GM19463 (cell line): ENCODE measurements around the gene CLEC2L.

ENCODE experiments used
- ATAC-seq: cut with Tn5 transposase; IDR thresholded peaks from one replicate; pipeline ENCODE4 v1.9.1; 2021; ENCODE audit warnings: mild to moderate bottlenecking, moderate library complexity; ENCODE audit not compliant: unreplicated experiment

CLEC2L gene

DNA sequence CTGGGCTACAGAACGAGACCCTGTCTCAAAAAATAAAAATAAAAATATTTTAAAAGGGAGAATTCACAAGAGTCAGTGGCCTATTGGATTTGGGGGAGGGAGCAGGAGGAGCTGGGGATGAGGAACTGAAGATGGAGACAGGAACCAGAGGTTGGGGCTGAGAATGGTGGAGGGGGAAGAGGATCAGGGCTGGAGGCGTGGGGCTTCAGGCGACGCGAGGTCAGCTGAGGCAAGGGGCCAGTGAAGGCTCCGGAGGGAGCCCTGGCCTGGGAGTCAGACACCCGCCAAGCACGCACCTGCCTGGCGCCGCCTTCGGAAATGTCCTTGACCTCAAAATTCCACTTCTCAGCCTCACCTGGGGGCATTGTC lies 671 bp upstream of the CLEC2L start:
- no peak for ATAC-seq

DNA sequence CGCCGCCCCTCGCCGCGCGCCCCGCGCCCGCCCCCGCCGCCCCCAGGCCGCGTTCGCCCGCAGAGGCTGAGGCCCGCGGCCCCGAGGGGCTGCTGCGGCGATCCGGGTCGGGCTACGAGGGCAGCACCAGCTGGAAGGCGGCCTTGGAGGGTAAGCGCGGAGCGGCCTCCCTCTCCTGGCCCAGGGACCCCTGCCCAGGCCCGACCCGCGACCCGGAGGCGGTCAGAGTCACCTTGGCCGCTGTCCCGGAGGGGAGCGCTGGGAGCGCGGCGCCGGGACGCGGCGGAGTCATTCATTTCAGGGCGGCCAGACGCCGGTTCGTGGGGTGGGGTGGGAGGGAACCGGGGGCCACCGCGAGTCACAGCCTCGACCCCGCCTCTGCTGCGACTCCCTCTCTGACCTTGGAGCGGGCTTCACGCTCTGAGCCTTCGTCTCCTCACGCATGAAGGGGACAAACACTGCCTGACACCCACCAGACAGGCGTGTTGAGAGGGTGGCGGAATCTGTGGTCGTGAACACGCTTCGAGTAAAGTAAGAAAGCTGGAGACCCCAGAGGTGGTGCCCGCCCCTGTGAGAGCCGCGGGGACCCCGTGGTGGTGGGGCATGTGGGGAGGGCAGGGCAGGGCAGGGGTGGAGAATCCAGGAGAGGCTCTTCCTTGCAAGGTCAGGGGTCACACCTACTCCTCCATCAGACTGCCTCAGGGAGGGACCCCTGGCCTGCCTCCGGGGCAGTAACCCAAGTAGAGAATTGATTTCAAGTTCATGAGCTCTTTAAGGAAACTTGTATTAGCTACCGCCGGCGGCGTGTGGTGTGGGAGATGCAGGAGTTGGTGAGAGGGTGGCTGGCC lies 707 bp downstream of the CLEC2L start:
- ATAC-seq = no peak

DNA sequence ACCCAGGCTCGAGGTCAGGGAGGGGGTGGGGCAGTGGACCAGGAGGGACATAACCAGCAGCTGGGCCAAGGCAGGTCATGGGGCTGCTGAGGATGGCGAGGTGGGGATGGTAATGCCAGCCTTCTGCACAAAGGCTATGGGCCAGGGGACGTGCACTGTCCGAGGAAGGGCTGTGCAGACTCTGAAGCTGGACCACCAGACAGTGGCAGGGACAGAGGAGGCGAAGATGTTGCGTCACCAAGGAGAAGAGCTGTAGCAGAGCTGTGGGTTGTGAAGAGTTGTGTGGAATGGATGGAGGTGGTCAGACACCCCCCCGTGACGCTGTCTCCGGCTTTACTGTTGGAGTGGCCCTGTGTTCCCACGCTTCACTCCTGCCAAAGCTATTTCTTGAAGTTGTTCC lies 1.8 kb downstream of the CLEC2L start:
- ATAC-seq = no peak

DNA sequence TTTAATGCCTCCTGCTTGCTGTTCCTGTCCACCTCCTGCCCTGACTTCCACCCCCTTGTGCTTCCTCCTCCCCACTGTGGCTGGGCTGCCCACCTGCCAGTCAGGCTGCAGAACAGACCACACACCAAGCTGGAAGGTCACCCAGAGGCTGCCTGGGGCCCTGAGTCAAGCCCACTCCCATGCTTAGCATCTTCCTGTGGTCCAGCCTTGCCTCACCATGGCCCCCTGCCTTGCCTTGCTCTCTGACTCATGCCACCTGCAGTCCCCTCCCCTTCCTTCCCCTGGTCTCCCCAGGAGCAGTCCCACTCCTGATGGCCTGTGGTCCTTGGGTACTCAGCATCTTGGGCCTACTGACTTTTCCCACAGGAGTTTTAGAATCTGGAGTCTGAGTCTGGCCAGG lies 2.3 kb downstream of the CLEC2L start:
- no peak for ATAC-seq

DNA sequence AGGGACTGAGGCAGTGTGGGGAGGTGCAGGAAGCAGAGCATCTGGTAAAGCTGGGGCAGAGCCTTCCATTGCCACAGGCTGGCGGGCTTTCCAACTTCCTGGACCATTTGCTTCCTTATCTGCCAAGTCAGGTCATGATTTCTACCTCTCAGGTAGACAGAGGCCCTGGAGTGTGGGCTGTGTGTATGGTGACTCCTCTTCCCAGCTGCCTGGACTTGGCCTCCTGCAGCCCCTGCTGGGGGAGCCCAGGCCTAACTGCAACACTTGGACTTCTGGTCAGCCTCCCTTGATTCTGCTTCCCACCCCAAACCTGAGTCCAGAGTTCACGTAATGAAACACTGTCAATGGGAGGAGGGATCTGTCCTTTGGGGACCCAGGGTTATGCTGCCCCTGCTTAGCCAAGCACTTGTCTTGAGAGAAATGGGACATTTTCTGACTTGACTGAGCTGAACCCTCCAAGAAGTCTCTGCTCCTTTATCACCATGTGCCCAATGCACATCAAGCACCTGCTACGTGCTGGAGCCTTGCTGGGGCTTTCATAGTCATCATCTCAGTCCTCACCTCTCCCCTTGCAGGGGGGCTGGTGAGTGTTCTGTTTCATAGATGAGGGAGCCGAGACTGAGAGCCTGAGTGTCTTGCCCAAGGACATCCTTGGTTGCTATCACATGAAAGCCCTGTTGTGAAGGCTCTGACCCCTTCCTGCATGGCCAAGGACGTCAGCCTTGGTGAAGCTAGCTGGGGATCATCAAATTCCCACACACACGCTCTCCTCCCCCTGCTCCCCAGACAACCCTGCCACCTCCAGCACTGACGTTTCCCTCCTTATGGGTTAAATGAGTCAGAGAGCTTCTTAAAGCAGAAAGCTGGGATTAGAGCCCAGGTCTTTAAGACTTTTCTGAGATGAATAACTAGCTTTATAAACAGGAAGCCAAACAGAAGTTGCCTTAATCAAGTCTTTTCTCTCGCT lies 3.4 kb downstream of the CLEC2L start:
- no peak for ATAC-seq

DNA sequence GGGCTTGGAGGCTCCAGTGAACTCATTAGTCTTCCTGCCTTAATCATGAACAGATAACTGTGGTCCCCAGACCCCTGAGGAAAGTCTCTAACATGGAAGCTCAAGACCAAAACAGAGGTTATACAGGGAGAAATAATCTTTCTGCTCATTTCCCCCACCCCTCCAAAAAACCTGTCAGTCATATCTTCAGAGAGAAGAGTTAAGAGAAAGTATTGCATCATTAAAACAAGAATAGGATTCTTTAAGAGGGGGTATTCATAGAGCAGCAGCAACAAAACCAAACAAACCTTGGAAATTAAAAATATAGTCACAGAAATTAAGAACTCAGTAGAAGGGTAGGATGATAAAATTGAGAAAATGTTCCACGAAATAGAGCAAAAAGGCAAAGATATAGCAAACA lies 7.6 kb downstream of the CLEC2L start:
- no peak for ATAC-seq

DNA sequence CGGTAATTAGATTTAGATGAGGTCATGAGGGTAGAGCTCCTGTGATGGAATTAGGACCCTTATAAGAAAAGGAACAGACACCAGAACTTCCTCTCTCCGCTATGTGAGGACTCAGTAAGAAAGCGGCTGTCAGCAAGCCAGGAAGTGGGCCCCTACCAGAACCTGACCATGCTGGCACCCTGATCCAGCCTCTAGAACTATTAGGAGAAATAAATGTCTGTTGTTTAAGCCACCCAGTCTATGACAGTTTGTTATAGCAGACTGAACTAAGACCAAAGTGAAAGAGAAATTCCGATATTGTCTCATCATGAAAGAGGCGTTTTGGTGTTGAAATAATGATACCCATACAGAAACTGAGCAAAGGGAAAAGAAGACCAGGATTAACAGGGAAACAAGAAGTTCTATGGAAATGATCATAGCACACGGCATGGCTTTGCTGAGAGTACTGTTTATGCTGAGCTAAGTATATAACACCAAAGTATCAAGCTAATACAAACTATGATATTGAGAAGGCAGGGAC lies 9.2 kb downstream of the CLEC2L start:
- ATAC-seq = no peak

DNA sequence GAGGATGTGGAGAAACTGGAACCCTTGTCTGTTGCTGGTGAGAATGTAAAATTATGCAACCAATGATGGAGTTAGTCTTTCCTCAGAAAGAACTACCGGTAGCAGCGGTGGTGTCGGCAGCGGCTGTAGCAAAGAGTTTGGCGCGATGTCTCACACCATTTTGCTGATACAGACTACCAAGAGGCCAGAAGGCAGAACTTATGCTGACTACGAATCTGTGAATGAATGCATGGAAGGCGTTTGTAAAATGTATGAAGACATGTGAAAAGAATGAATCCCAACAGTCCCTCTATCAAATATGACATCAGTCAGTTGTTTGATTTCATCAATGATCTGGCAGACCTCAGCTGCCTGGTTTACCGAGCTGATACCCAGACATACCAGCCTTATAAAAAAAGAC lies 10.6 kb downstream of the CLEC2L start:
- ATAC-seq = no peak

DNA sequence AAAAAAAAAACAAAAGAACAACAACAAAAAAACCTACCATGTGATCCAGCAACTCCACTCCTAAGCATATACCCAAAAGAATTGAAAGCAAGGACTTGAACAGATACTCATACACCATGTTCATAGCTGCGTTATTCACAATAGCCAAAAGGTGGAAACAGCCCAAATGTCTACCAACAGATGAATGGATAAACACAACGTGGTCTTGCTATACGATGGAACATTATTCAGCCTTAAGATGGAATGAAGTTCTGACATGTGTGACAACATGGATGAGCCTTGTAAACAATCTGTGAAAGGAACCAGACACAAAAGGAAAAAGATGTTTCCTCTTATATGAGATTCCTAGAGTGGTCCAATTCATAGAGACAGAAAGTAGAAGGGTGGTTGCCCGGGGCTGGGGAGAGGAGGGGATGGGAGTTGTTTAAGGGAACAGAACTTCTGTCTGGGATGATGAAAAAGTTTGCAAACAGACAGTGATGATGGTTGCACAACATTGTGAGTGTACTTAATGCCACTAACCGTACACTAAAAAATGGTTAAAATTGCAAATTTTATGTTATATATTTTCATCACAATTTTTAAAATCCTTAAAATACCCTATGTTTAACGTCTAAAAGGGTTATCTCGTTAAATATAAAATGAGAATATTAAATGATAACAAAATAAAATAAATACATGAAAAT lies 11.6 kb downstream of the CLEC2L start:
- no peak for ATAC-seq

DNA sequence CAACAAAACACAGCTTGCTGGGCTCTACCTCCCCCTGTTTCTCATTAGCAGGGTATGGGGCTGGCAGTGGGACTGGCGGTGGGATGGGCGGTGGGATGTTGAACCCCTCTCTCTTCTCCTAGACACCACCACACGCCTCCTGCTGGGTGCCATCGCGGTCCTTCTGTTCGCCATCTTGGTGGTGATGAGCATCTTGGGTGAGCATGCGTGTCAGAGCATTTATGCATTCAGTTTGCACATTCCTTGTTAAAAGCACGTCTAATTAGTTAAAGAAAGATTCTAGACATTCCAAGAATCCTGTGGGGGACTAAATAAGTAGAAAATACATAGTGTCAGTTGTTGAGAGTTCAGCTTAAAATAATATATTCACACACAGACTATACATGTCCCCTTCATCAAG lies 12.7 kb downstream of the CLEC2L start:
- ATAC-seq = no peak

DNA sequence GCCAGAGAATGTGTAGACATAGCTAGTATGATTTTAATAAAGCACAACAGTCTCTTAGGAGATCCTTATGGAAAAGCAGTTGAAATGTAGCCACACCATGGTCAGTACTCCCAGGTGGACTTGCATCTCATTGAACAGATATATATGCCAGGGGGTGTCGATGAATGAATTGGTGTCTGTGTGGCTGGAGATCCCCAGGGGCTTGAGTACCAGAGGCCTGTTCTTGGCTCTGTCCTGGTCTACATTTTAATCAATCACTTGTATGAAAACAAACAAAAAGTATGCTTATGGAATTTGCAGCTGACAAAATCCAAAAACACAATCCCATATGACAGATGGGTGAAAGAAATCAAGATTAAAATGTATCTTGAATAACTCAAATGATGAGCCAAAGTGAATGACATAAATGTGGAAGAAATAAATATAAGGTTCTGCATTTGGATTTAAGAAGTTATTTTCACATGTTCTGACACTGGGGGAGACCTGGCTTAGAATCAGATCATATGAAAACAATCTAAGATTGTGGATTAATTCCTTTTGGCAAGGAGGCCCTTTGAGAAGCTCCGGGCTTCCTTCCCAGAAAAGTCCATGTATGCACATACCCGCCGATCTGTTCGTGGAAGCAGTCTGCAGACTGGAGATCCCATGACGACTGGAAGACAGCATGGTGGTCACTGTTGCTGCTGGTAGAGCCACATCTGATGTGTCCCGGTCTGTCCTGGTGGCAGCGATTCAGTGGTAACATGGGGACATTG lies 15.6 kb downstream of the CLEC2L start:
- ATAC-seq = no peak

DNA sequence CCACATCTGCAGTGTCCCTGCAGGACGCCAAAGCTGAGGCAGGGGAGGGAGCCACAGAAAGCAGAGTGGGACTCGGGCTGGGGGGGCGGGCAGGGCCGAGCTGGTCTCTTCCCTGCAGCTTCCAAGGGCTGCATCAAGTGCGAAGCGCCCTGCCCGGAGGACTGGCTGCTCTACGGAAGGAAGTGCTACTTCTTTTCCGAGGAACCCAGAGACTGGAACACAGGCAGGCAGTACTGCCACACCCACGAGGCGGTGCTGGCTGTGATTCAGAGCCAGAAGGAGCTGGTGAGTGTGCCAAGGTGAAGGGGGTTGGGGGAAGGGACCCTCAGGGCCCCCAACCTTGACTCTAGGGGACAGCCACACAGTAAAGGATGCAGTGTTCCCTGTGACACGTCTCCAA lies 16.7 kb downstream of the CLEC2L start:
- ATAC-seq = no peak

DNA sequence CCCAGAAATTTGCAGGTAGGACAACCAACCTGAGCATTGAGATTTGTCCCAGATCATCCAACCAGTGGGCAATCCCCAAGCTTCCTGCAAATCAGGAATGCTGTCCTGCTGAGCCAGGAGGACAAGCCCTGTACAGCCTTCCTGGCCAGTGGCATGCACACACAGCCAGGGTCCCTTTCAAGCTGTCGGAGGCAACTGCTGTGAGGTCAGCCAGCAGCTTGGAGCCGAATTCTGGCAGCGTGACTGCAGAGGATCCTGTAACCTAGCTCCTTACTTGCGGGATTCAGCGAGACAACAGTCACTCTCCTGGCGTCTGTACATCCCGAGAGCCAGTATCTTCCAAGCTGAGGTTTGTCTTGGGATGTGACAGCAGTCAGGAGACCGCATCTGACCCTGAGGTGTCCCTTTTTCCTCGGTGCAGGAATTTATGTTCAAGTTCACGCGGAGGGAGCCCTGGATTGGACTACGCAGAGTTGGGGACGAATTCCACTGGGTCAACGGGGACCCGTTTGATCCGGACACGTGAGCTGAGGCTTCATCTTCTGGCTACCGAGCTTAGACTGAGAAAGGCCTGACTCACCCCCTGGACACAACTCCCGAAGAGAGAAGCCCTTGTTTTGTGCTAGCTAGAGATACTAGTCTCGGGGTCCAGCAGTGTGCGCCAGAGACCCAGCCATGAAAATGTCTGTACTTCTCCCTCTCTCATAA lies 18.3 kb downstream of the CLEC2L start:
- no peak for ATAC-seq

DNA sequence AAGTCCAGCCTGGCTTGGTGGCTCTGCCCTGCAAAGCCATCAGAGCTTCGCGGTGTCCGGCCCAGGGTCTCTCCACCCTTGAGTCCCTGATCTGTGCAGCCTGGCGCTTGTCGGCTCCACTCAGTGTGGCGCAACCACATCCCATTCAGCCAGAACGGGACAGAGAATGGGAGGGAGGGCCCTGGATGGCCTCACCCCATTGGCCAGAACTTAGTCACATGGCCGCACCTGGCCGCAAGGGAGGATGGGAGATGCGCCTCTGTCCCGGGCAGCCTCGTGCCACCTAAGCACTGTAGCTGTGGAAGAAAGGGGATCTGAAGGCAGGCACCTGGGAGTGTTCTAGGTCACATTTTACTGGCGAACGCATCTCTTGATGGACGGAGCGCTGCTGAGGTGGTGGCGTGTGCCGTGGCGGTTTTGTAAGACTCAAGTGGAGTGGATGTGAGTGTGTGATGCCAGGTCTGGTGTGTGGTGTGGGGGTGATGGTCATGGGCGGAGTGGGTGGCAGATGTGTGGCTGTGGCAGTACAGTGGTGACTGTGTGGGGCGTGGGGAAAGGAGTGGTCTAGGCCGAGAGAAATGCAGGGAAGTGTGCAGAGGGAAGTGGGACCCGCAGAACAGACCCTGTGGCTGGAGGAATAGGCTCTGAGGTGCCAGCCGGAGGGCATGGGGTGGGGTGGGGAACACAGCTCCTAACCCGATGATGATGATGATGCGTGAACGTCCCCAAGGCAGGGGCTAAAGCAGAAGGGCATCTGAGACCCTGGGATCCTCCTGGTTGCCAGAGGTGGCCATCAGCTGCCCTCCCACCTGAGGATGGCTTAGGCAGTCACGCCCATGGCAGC lies 19.0 kb downstream of the CLEC2L start:
- no peak for ATAC-seq

DNA sequence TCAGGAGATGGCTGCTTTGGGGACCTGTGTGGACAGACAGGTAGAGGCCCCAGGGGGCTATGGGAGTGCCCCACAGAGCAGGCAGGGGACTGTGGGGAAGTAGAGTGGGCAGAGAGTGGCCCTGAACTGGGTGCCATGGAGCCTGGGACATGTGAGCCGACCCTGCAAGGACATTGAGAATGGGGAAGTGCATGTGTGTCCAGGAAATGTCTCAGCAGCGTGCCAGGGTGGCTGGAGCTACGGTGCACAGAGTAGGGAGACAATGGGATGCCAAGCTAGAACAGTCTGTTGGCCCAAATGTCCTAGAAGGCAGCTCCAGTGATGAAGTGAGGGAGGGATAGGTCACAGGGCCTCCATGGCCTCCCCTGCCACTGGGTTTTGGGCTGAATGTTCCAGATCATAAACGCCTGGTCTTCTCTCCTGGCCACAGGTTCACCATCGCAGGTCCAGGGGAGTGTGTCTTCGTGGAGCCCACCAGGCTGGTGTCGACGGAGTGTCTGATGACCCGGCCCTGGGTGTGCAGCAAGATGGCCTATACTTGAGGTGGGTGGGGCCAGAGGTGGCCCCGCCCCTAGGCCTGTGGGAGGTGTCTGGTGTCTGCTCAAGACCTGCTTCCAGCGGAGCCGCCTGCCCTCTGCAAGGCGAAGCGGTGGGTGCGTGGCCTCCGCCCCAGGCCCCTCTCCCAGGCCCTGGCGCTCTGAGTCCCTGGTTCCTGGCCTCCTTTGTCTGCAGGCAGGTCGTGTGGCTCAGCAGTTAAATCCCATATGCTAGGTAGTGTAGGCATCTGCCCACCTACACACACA lies 20.5 kb downstream of the CLEC2L start:
- ATAC-seq = no peak

DNA sequence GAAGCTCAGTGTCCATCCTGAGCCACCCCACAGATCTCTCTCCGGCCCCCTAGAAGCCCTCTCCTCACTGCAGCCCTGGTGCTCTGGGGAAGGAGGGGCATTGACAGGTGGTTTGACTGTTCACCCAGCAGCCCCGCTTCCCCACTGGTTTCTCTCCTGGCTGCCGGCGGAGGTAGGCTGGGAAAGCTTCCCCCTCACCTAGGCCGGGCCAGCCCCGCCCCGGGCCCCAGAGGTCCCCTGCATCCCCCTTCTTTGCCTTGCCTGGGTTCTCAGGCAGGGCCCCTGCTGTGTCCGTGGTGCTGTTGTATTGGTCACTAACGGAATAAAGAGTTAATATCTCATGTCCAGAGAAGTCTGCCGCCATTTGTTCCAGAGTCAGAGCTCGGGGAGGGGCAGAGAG lies 21.2 kb downstream of the CLEC2L start:
- ATAC-seq = no peak

DNA sequence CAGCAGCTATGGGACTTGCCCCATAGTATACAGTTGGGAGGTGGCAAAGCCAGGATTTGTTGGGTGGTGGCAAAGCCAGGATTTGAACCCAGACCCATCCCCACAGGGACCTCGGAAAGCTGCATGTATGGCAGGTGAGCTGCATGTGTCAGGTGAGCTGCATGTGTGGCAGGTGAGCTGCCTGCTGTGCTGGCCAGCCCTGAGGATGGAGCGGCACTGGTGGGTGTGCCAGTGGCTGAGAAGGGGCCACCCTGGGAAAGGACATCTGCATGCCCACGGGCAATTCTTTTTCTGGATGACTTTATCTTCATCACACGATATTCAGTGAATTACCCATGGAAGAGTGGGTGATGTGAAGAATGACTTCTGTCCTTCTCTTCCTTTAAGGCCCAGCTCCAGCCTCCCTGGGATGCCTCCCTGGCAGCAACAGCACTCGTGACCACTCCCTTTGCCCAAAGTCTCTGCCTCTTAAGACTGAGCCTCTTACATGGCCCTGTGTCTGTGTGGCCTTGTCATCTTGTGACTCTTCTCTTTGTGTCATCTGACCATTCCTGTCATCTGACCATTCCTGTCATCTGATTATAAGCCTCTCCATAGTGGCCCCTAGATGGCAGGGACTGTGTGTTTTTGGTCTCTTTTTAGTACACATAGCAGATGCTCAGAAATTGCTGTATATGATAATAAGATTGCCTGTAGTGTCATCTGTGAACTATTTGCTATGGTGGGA lies 25.0 kb downstream of the CLEC2L start:
- ATAC-seq = no peak
